CD8-positive, alpha-beta memory T cell (primary cell): Measurements from ENCODE around the gene ESRRG. TPM values are rescaled to one million over a fixed set of nuclear protein-coding genes. Genes with fewer than 3 reads are reported as not detected.

Experiments
- CTCF ChIA-PET: fragments of 350-600 bp; sonication (Branson Sonifier 250); formaldehyde crosslinking; loops from one replicate; lab custom pipeline; 2021; ENCODE audit warnings: antibody characterized with exemption; lab: Charles Lee
- POLR2A ChIA-PET: fragments of 350-600 bp; sonication (Branson Sonifier 250); formaldehyde crosslinking; loops from one replicate; lab custom pipeline; 2021; ENCODE audit warnings: antibody characterized with exemption; lab: Charles Lee
- DNase-seq, 5 donors: peaks; one replicate each; pipeline versions ENCODE4 v3.0.0 to v3.0.0-alpha.2; 2020 to 2022; ENCODE audit warnings: mixed read lengths in 1 of 5
- H3K27ac ChIP-seq: one replicate; pipeline ENCODE4 v1.7.0; 2013; ENCODE audit warnings: low read depth, mild to moderate bottlenecking, low read length, moderate library complexity
- H3K27me3 ChIP-seq: 2 replicates; pipeline ENCODE4 v1.7.0; 2013; ENCODE audit warnings: low read length, mild to moderate bottlenecking; ENCODE audit not compliant: insufficient read depth, poor library complexity, severe bottlenecking
- H3K36me3 ChIP-seq: 2 replicates; pipeline ENCODE4 v1.7.0; 2013; ENCODE audit warnings: mild to moderate bottlenecking, low read length, moderate library complexity; ENCODE audit not compliant: insufficient read depth
- H3K4me1 ChIP-seq: 2 replicates; pipeline ENCODE4 v1.7.0; 2013; ENCODE audit warnings: mild to moderate bottlenecking, low read length, moderate library complexity; ENCODE audit not compliant: insufficient read depth
- H3K4me3 ChIP-seq: 2 replicates; pipeline ENCODE4 v1.7.0; 2013; ENCODE audit warnings: mild to moderate bottlenecking, low read length
- H3K9me3 ChIP-seq: 2 replicates; pipeline ENCODE4 v1.7.0; 2013; ENCODE audit warnings: mild to moderate bottlenecking, low read length
- H3K27ac Mint-ChIP-seq, 8 donors: one replicate each; pipeline ENCODE4 v1.8.0; 2020 to 2021; ENCODE audit warnings: mixed read lengths in 8 of 8, mild to moderate bottlenecking in 6 of 8, inconsistent platforms in 3 of 8, moderate library complexity in 3 of 8
- H3K27me3 Mint-ChIP-seq, 2 donors: one replicate each; pipeline ENCODE4 v1.8.0; 2020 to 2021; ENCODE audit warnings: mixed read lengths in 2 of 2, mild to moderate bottlenecking in 1 of 2, moderate library complexity in 1 of 2
- H3K36me3 Mint-ChIP-seq, 3 donors: one replicate each; pipeline ENCODE4 v1.8.0; 2020 to 2021; ENCODE audit warnings: mixed read lengths in 3 of 3, inconsistent platforms in 1 of 3, mild to moderate bottlenecking in 1 of 3
- H3K4me1 Mint-ChIP-seq, 3 donors: one replicate each; pipeline ENCODE4 v1.8.0; 2020 to 2021; ENCODE audit warnings: mixed read lengths in 3 of 3, inconsistent platforms in 1 of 3, mild to moderate bottlenecking in 1 of 3
- H3K4me3 Mint-ChIP-seq, 7 donors: one replicate each; pipeline ENCODE4 v1.8.0; 2020 to 2021; ENCODE audit warnings: mixed read lengths in 7 of 7, mild to moderate bottlenecking in 6 of 7, moderate library complexity in 4 of 7, inconsistent platforms in 2 of 7
- H3K9me3 Mint-ChIP-seq, 5 donors: one replicate each; pipeline ENCODE4 v1.8.0; 2020 to 2022; ENCODE audit warnings: mixed read lengths in 5 of 5, mild to moderate bottlenecking in 3 of 5, moderate library complexity in 2 of 5, inconsistent platforms in 1 of 5
- polyA plus RNA-seq: library from polyadenylated mRNA; unstranded; fragments of 300-500 nt; fragmentation: Illumina TruSeq; gene quantifications from one replicate; pipeline ENCODE4 v1.2.3, GENCODE V29; 2021
- total RNA-seq, 2 experiments: library from RNA; stranded (reverse); gene quantifications; one replicate each; pipeline ENCODE4 v1.2.3, GENCODE V29; 2021

ESRRG gene
- total and polyA plus RNA-seq, 3 experiments from 2014 or later = not detected

DNA sequence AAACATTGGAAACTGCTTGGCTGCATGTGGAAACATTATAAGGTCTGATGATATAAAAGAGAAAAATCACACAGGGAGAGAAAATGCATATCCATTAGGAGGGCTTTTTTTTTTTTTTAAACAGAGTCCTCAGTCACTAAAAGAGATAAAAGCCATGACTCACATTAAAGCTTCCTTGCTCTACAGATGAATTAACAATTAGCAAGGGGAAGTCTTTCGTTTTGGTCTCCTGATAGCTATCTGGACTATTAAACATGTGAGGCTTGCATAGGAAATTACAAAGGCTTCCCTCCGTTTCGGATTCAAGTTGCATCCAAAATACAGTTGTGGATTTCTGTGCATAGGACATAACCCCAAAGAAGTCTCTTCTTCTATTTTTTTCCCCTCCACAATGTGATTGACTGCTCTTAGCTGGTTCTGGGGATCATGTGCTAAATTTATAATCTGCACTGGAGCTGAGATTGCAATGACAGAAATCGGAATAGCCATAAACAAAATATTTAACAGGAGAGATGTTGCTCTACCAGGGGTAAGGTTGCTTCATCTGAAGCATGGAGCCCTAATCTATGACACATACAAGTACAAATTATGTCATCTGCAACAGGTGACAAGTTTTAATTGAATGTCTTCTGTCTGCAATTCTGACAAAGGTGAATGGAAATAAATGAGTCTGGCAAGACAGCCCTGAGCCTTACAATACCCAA is 146.8 kb downstream of the ESRRG start:
- no peaks in the 10 kb centered on the region for H3K27me3 Mint-ChIP-seq

DNA sequence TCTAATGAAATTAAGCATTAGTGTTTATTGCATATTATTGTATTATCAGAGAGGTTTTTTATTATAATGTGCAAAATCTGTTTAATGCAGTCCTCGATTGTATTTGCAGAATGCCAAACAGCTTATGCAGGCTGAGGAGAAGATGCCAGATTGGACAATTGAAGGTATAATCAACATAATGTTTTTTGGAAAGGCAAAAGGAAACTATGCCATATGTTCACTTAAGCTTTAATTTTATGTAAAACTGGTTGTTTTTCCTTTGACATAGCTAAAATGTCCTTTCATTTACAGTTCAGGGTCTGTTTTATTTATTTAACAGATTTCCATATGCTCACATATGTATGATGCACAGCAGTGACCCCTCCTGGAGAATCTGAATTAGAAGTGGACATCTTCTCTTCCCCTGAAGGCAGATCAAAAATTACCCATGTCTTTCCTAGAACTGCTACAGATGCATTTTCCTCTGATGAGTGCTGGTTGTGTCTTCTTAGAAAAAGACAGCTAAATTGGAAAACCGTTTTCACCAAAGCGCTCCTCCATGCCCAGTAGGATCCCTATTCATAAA is 156.5 kb downstream of the ESRRG start:
- H3K4me1 Mint-ChIP-seq = no peaks in the 10 kb centered on the region
- no peak overlapping the region for H3K4me3 ChIP-seq
- no peaks in the 10 kb centered on the region for H3K36me3 ChIP-seq
- no peak for DNase-seq
- no peak overlapping the region for H3K27ac ChIP-seq
- peaks cover 2 to 31% (median 16%) of the 10 kb centered on the region in 5 donors for H3K9me3 Mint-ChIP-seq
- no peaks in the 10 kb centered on the region for H3K9me3 ChIP-seq
- H3K36me3 Mint-ChIP-seq = no peaks in the 10 kb centered on the region
- ChIA-PET POLR2A (no interaction called here), CTCF (no interaction called here)
- H3K27me3 Mint-ChIP-seq = no peaks in the 10 kb centered on the region
- H3K4me3 Mint-ChIP-seq = no peak overlapping the region
- no peaks in the 10 kb centered on the region for H3K4me1 ChIP-seq
- no peak overlapping the region for H3K27ac Mint-ChIP-seq
- no peaks in the 10 kb centered on the region for H3K27me3 ChIP-seq

More for the DNA sequence above, 146.8 kb downstream of the ESRRG start:
- no peak for DNase-seq
- Mint-ChIP-seq H3K27ac (no peak overlapping the region), H3K4me1 (no peaks in the 10 kb centered on the region), H3K4me3 (no peak overlapping the region), H3K9me3 (peaks cover 2 to 42% (median 9%) of the 10 kb centered on the region in 5 donors), H3K36me3 (no peaks in the 10 kb centered on the region)
- Histone ChIP-seq H3K9me3 (no peaks in the 10 kb centered on the region), H3K4me1 (no peaks in the 10 kb centered on the region), H3K27me3 (no peaks in the 10 kb centered on the region), H3K36me3 (no peaks in the 10 kb centered on the region), H3K4me3 (no peak overlapping the region), H3K27ac (no peak overlapping the region)
- CTCF ChIA-PET = no interaction called here
- POLR2A ChIA-PET = no interaction called here

DNA sequence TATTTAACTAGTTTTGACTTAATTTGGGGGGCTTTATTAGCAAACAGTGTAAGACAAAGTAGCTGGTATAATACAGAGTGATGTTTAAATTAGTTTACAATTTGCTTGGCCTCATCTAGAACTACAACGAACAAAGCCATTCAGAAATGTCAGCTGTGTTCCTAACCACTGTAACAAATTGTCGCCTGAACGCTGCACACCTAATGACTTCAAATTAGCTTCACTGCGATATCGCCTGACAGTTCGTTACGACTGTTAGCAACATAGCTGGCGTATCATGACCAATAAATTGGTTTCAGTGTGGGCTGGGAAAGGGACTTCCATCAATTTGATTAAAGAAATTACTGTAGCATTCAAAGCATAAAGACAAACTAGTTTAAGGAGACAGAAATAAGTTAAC is 160.1 kb downstream of the ESRRG start:
- ChIA-PET CTCF (no interaction called here), POLR2A (no interaction called here)
- no peaks in the 10 kb centered on the region for H3K4me1 Mint-ChIP-seq
- Histone ChIP-seq H3K4me1 (no peaks in the 10 kb centered on the region), H3K4me3 (no peak overlapping the region), H3K27me3 (no peaks in the 10 kb centered on the region), H3K9me3 (no peaks in the 10 kb centered on the region), H3K36me3 (no peaks in the 10 kb centered on the region), H3K27ac (no peak overlapping the region)
- no peaks in the 10 kb centered on the region for H3K36me3 Mint-ChIP-seq
- no peak overlapping the region for H3K4me3 Mint-ChIP-seq
- no peak for DNase-seq
- no peak overlapping the region for H3K27ac Mint-ChIP-seq
- peaks cover 2 to 35% (median 10%) of the 10 kb centered on the region in 5 donors for H3K9me3 Mint-ChIP-seq
- no peaks in the 10 kb centered on the region for H3K27me3 Mint-ChIP-seq

DNA sequence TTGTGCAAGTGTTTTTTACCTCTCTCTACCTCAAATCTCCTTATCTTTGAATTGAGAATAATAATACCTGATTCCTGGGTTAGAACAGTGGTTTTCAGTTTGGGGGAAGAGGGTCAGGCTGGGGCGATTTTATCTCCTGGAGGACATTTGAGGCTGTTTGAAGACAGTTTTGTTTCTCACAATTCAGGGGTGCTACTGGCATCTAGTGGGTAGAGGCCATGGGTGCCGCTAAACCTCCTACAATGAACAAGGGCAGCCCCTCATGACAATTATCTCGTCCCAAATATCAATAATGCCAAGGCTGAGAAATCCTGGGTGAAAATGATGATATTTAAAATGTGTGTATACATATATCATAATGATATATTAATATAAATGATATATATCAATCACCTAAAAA is 160.8 kb downstream of the ESRRG start:
- H3K27me3 ChIP-seq = no peaks in the 10 kb centered on the region
- Mint-ChIP-seq H3K4me3 (no peak overlapping the region), H3K27me3 (no peaks in the 10 kb centered on the region), H3K27ac (no peak overlapping the region), H3K9me3 (peaks cover 2 to 32% (median 5%) of the 10 kb centered on the region in 5 donors), H3K36me3 (no peaks in the 10 kb centered on the region), H3K4me1 (no peaks in the 10 kb centered on the region)
- H3K4me1 ChIP-seq = no peaks in the 10 kb centered on the region
- H3K36me3 ChIP-seq = no peaks in the 10 kb centered on the region
- DNase-seq = no peak
- ChIA-PET CTCF (no interaction called here), POLR2A (no interaction called here)
- no peak overlapping the region for H3K4me3 ChIP-seq
- H3K27ac ChIP-seq = no peak overlapping the region
- H3K9me3 ChIP-seq = no peaks in the 10 kb centered on the region

DNA sequence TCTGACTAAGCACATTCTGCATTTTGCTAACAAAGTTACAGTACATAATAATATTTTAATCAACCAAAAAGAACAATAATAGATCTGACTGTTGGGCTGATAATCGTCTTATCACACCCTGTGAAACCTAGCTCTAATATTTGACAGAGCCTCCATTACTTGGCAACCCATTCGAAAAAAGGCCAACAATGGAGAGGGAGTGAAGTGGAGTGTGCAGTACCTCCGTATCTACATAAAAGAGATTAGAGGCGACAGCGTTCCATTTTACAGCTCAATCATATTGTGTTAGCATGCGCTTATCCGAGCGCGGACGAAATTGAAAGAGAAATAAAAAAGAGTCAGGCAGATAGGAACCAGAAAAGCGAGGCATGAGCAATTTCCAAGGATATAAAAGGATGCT is 162.7 kb downstream of the ESRRG start:
- no peaks in the 10 kb centered on the region for H3K27me3 ChIP-seq
- H3K36me3 ChIP-seq = no peaks in the 10 kb centered on the region
- Mint-ChIP-seq H3K4me1 (no peaks in the 10 kb centered on the region), H3K36me3 (no peaks in the 10 kb centered on the region), H3K27me3 (no peaks in the 10 kb centered on the region), H3K9me3 (peaks cover 0 to 28% (median 2%) of the 10 kb centered on the region in 5 donors), H3K4me3 (no peak overlapping the region), H3K27ac (no peak overlapping the region)
- no peak overlapping the region for H3K27ac ChIP-seq
- no peaks in the 10 kb centered on the region for H3K9me3 ChIP-seq
- ChIA-PET POLR2A (interaction anchor here (0.6 kb wide), 1 partner anchor 145 kb away, joined by 7 read pairs; no protein-coding TSS in a partner anchor), CTCF (no interaction called here)
- no peak for DNase-seq
- H3K4me1 ChIP-seq = no peaks in the 10 kb centered on the region
- no peak overlapping the region for H3K4me3 ChIP-seq

DNA sequence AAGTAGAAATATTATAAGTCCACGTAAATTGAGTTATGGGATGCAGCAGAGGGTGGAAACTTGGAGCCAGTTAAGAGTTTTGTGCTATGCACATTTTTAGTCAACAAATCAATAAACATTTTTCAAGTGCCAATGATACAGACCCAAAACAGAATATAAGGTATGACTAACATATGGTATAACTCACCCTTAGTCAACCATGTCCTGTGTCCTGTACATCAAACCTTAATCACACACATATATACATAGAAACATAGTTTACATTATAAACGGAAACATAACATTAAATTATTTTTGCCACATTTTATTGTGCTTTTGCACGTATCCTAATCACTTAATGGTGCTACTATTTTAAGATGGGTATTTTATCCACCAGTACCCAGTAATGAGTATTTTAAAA is 163.9 kb downstream of the ESRRG start:
- H3K36me3 ChIP-seq = no peaks in the 10 kb centered on the region
- no peak overlapping the region for H3K4me3 ChIP-seq
- CTCF ChIA-PET = no interaction called here
- H3K4me1 ChIP-seq = no peaks in the 10 kb centered on the region
- POLR2A ChIA-PET = no interaction called here
- no peaks in the 10 kb centered on the region for H3K27me3 ChIP-seq
- Mint-ChIP-seq H3K27ac (no peak overlapping the region), H3K9me3 (peaks cover 0 to 19% (median 0%) of the 10 kb centered on the region in 5 donors), H3K36me3 (no peaks in the 10 kb centered on the region), H3K4me3 (no peak overlapping the region), H3K4me1 (no peaks in the 10 kb centered on the region), H3K27me3 (no peaks in the 10 kb centered on the region)
- H3K27ac ChIP-seq = no peak overlapping the region
- H3K9me3 ChIP-seq = no peaks in the 10 kb centered on the region
- DNase-seq = no peak

DNA sequence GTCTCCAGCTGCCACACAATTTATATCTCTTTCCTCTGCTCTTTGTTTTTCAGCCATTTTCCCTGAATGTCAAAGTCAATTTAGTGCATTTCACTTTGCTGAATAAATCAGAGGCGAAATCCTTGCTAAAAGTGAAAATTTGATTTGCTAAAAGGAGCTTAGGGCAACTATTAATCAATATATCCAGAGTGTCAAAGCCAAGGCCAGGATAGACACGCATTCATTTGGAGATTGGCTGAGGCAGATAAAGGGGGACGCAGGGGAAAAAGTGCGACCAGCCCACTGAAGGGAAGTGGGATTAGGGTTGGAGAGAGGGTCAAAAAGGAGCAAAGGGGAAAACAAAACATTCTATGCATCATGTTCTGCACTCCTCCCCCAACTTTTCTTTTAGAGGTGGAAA is 167.6 kb downstream of the ESRRG start:
- Mint-ChIP-seq H3K4me3 (no peak overlapping the region), H3K27ac (no peak overlapping the region), H3K9me3 (peaks cover 0 to 8% (median 3%) of the 10 kb centered on the region in 5 donors), H3K4me1 (no peaks in the 10 kb centered on the region), H3K36me3 (no peaks in the 10 kb centered on the region), H3K27me3 (no peaks in the 10 kb centered on the region)
- Histone ChIP-seq H3K27ac (no peak overlapping the region), H3K4me3 (no peak overlapping the region), H3K9me3 (no peaks in the 10 kb centered on the region), H3K4me1 (no peaks in the 10 kb centered on the region), H3K27me3 (no peaks in the 10 kb centered on the region), H3K36me3 (no peaks in the 10 kb centered on the region)
- ChIA-PET CTCF (no interaction called here), POLR2A (no interaction called here)
- no peak for DNase-seq

DNA sequence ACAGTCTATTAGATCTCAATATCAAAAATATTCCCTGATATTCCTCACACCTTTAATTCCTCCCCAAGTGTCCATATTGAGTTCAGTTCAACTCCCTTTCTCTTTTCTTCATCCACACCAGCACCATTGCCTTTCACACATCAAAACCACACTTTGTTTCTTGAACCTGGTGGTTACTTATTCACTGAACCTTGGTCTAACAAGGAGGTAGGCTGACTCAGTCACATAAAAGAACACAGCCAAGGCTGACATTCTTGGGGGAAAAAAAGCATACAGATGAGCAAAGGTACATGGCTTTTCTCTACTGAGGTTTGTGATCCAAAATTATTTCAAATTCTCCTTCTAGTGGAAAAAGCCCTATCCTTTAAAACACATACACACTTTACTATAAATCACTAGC is 168.3 kb downstream of the ESRRG start:
- H3K4me3 ChIP-seq = no peak overlapping the region
- DNase-seq = no peak
- H3K9me3 ChIP-seq = no peaks in the 10 kb centered on the region
- POLR2A ChIA-PET = no interaction called here
- Mint-ChIP-seq H3K27ac (no peak overlapping the region), H3K27me3 (no peaks in the 10 kb centered on the region), H3K36me3 (no peaks in the 10 kb centered on the region), H3K4me3 (no peak overlapping the region), H3K9me3 (peaks cover 0 to 9% (median 3%) of the 10 kb centered on the region in 5 donors), H3K4me1 (no peaks in the 10 kb centered on the region)
- no peaks in the 10 kb centered on the region for H3K4me1 ChIP-seq
- no peaks in the 10 kb centered on the region for H3K27me3 ChIP-seq
- CTCF ChIA-PET = no interaction called here
- H3K36me3 ChIP-seq = no peaks in the 10 kb centered on the region
- H3K27ac ChIP-seq = no peak overlapping the region
